DND-41 (cell line): Measurements from ENCODE around the gene RETN.

Experiments
- ATAC-seq: fragments of 200-7000 bp; cut with Tn5 transposase; 3 replicates; pipeline ENCODE4 v1.9.1; 2021; ENCODE audit warnings: low read depth; ENCODE audit not compliant: insufficient read depth
- DNase-seq: peaks from one replicate; pipeline ENCODE4 v3.0.0-alpha.2; 2020
- H2AFZ ChIP-seq: 2 replicates; pipeline ENCODE4 v1.6.0; 2012; ENCODE audit warnings: low read depth, low read length
- H3K27ac ChIP-seq: 2 replicates; pipeline ENCODE4 v1.5.1; 2012; ENCODE audit warnings: low read length, inconsistent platforms
- H3K27me3 ChIP-seq: fragments of 200-600 bp; sonication (generic); 2 replicates; pipeline ENCODE4 v1.6.0; 2012; ENCODE audit warnings: low read length, mild to moderate bottlenecking, inconsistent platforms; ENCODE audit not compliant: insufficient read depth, poor library complexity
- H3K36me3 ChIP-seq: 2 replicates; pipeline ENCODE4 v1.5.1; 2012; ENCODE audit warnings: low read length, inconsistent platforms; ENCODE audit not compliant: insufficient read depth
- H3K4me1 ChIP-seq: 2 replicates; pipeline ENCODE4 v1.5.1; 2012; ENCODE audit warnings: mild to moderate bottlenecking, low read length; ENCODE audit not compliant: insufficient read depth
- H3K4me2 ChIP-seq: 2 replicates; pipeline ENCODE4 v1.6.0; 2012; ENCODE audit warnings: mild to moderate bottlenecking, moderate library complexity, low read length, inconsistent platforms; ENCODE audit not compliant: insufficient read depth
- H3K4me3 ChIP-seq, 2 experiments: fragments of 200-600 bp in 1 of 2; shearing (Covaris generic) in 1 of 2; 2 replicates each; pipeline ENCODE4 v1.5.1; 2012 to 2016; ENCODE audit warnings: inconsistent platforms in 2 of 2, low read length in 2 of 2, mild to moderate bottlenecking in 2 of 2, low read depth in 1 of 2, moderate library complexity in 1 of 2
- H3K79me2 ChIP-seq: 2 replicates; pipeline ENCODE4 v1.6.0; 2012; ENCODE audit warnings: low read length, inconsistent platforms; ENCODE audit not compliant: insufficient read depth
- H3K9ac ChIP-seq: 2 replicates; pipeline ENCODE4 v1.6.0; 2012; ENCODE audit warnings: low read depth, mild to moderate bottlenecking, inconsistent platforms, low read length, moderate library complexity
- H3K9me3 ChIP-seq: 2 replicates; pipeline ENCODE4 v1.5.1; 2012; ENCODE audit warnings: low read length, moderate library complexity, mild to moderate bottlenecking, inconsistent platforms; ENCODE audit not compliant: insufficient read depth, severe bottlenecking
- H4K20me1 ChIP-seq: 2 replicates; pipeline ENCODE4 v1.6.0; 2012; ENCODE audit warnings: low read length; ENCODE audit not compliant: insufficient read depth
- CTCF ChIP-seq: IDR thresholded peaks from 2 replicates; pipeline ENCODE4 v1.5.1; 2012; ENCODE audit warnings: borderline replicate concordance, low read length, moderate library complexity, mild to moderate bottlenecking; ENCODE audit not compliant: poor library complexity, severe bottlenecking; ENCODE audit errors: extremely low read depth
- EZH2 ChIP-seq: IDR thresholded peaks from 3 replicates; pipeline ENCODE4 v1.6.1; 2012; ENCODE audit warnings: borderline replicate concordance, low read depth, mild to moderate bottlenecking, moderate library complexity, low read length, inconsistent platforms; ENCODE audit not compliant: severe bottlenecking

The RETN gene

DNA sequence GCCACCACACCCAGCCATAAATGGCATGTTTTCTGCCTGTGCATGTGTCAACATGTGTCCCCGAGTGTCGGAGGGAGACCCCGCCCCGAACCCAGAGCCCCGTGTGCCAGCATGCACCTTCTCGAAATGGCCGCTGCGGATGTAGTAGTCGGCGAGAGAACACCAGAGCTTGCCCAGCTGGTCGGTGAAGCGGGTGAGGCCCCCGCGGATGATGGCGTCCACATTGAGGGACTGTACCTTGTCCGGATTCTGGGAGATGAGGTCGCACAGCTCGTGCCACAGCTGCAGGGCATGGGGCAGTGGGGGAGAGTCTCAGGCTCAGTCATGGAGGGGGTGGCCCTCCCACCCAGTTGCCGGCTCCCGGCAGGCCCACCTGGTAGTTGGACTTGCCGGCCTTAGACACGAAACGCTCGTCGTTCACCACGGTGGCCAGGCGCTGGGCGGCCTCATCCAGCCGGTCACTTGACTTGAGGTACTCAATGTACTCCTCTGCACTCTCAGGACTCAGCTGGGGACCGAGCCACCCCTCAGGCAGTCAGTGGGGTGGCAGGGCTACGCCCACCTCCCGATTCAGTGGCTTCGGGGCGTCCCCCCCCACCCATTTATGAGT lies 43.0 kb upstream of the RETN start:
- Histone ChIP-seq H3K4me3 (no peak overlapping the region), H3K27me3 (no peaks in the 10 kb centered on the region), H4K20me1 (peaks cover 48% of the 10 kb centered on the region), H3K4me2 (no peak overlapping the region), H3K79me2 (peaks cover 52% of the 10 kb centered on the region), H3K36me3 (peaks cover 67% of the 10 kb centered on the region), H3K4me1 (peaks cover 33% of the 10 kb centered on the region), H2AFZ (no peak overlapping the region), H3K9ac (no peak overlapping the region), H3K27ac (no peak overlapping the region), H3K9me3 (no peaks in the 10 kb centered on the region)
- DNase-seq, result no peak
- ATAC-seq, result no peak
- TF ChIP-seq EZH2 (no peak), CTCF (no peak)

DNA sequence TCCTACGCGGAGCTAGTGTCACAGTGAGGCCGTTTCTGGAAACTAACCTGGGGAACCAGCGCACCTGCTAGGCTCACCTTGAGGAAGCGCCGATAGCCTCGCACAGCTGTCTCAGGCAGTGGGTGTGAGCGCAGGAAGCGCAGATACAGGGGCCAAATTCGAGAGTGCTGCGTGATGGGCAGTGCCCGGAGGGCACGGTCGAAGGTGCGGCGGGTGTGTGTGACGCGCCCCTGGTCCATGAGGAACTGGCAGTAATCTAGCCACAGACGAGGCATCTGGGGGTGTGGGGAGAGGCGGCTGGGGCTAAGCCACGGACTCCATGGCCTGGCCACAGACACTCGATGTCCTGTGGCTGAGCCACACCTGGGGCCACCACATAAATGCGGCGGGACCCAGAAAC lies 41.7 kb upstream of the RETN start:
- TF ChIP-seq EZH2 (no peak), CTCF (no peak)
- Histone ChIP-seq H3K4me2 (peak overlapping the region; percentile 96; the same call in 1 of the 2 replicates), H3K79me2 (peaks cover 62% of the 10 kb centered on the region)

DNA sequence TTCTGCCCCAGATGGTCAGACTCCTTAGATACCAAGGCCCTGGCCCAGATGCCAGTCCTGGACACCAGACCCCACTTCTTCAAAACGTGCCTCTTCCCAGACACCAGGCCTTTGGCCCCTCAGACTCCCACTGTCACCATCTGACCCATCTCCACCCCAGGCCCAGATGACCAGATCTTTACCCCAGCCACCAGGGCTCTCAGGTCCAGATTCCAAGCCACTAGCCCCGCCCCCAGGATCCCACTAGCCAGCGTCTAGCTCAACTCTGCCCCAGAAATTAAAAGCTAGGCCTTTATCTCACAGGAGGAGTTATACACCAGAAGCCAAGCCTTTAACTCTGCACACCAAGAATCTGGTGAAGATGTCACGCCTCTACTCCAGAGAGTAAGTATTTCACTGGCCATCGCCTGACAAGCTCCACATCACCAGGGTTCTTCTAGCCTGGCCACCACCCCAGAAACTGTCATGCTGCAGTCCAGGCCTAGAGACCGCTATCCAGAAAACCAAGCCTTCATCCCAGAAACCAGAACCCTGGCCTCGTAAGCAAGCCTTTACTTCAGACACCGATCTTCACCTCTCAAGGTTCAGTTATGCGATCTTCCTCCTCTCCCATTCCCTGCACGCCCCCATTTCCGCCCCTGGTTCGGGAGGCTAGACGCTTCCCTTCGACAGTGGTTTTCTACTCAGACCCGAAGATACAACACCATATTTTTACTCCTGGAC lies 40.1 kb upstream of the RETN start:
- H3K27me3 ChIP-seq, result no peaks in the 10 kb centered on the region
- DNase-seq (no peak), ATAC-seq (no peak)
- peaks cover 63% of the 10 kb centered on the region for H3K79me2 ChIP-seq
- H3K4me2 ChIP-seq, result peak overlapping the region; percentile 96
- H3K4me1 ChIP-seq, result peaks cover 43% of the 10 kb centered on the region
- H3K4me3 ChIP-seq, result peak overlapping the region; percentile 69 to 83
- H3K9ac ChIP-seq, result peak overlapping the region; percentile 76
- no peak for TF ChIP-seq EZH2
- no peak for TF ChIP-seq CTCF
- peaks cover 45% of the 10 kb centered on the region for H4K20me1 ChIP-seq
- H3K27ac ChIP-seq, result peak overlapping the region; percentile 76
- no peaks in the 10 kb centered on the region for H3K9me3 ChIP-seq
- H3K36me3 ChIP-seq, result peaks cover 52% of the 10 kb centered on the region
- H2AFZ ChIP-seq, result peak overlapping the region; percentile 72

More for the DNA sequence above, 41.7 kb upstream of the RETN start:
- no peak overlapping the region for H3K4me3 ChIP-seq
- H2AFZ ChIP-seq, result no peak overlapping the region
- no peak overlapping the region for H3K27ac ChIP-seq
- H3K9me3 ChIP-seq, result no peaks in the 10 kb centered on the region
- H4K20me1 ChIP-seq, result peaks cover 52% of the 10 kb centered on the region
- peaks cover 43% of the 10 kb centered on the region for H3K4me1 ChIP-seq
- DNase-seq (no peak), ATAC-seq (no peak)
- H3K9ac ChIP-seq, result no peak overlapping the region
- H3K36me3 ChIP-seq, result peaks cover 61% of the 10 kb centered on the region
- no peaks in the 10 kb centered on the region for H3K27me3 ChIP-seq
